Measurements from ENCODE around the gene PLD5.

GRCh38 chr1:242211254-242212022 is 313.1 kb downstream of the PLD5 start:
- TF ChIP-seq CTCF (conservative IDR thresholded peaks at IDR 0.05; ENCODE audit: low read depth, low read length) (no peak), EZH2phosphoT487 (IDR thresholded peaks at IDR 0.05; ENCODE audit: borderline replicate concordance, low read length) (no peak), EZH2 (IDR thresholded peaks at IDR 0.05; ENCODE audit: low read length, unreplicated experiment) (no peak)

Measured in PC-3 (cell line).